Measurements from ENCODE around the gene FARP1.

The FARP1 gene

DNA sequence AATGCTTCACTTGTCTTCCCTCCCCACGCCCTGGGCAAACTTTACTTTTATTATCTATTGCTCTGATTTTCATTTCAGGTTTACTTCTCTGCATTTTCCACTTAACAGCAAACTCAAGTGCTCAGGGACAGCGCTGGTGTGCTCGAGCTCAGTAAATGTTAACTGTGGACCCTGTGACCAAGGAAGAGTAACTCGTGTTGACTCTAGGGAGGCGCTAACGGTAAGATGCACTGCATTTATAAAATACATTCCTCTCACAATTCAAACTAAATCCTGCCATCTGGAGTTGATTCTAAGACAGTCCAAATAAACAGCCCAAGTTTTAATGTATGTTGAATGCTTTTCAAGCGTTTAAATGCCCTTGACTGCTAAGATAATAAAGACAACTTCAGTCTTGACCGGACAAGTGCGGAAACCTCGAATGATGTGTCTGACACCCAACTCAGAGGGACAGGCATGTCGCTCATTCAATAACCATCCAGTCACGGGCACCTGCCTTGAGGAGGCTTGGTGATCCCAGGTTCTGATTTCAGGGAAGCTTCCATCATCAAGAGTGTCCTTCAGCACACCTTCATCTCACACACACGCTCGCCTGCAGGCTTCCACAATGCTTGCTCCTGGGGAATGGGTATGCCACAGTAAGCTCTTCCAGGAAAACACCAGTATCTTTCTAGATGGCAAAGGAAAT is 340.9 kb downstream of the FARP1 start:
- DNase-seq (ENCODE audit: low spot score): no peak

DNA sequence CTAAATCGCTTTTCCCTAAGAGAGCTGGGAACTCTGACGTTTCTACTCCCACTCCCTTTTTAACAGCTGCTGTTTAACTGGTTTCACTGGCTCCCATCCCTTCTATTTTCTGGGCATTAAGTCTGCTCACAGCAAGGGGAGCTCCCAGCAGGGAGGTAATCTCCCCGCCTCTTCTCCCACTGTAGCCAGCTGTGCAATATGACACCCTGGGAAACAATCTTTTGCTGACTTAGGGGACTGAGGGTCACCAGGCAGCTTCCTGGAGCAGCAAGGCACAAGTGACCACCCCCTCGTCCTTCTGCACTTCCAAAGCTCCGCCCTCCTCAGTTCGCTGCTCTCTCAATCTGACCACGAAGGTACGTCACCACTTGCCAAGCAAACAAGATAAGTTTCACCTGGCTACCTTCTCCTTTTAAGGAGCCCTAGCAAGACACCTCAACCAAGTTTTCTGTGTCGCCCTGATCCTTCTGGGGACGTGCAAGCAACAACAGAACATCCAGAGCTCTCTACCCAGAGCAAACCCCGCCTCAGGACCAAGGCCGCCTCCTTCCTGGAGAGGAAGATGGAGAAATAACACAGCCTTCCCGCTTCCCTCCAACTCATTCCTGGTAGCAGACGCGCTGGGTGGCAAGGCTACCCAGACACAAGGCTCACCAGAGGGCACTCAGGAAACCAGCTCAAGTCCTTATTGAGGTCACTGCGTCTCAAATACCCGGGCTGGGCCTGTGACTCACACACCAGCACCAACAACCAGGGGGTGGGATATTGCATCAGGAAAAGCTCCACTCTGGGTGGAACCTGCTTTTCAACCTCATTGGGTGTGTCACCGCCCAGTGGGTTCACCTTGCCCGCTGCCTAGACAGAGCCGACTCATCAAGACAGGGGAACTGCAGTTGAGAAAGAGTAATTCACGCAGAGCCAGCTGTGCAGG is 341.7 kb downstream of the FARP1 start:
- DNase-seq (ENCODE audit: low spot score): peak; percentile 76

DNA sequence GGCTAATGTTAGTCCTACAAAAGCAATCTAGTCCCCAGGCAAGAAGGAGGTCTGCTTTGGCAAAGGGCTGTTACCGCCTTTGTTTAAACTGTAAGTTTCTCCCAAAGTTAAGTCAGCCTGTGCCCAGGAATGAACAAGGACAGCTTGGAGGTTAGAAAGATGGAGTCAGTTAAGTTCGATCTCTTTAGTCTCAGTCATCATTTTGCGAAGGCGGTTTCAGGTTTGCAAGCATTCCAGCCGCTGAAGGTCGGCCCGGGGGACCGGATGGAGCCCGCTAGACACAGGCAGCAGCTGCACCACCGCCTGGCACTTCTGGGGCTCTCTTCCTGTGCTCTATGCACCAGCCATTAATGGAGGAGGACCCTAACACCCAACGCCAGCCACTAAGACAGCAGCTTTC is 342.7 kb downstream of the FARP1 start:
- DNase-seq (ENCODE audit: low spot score): no peak

DNA sequence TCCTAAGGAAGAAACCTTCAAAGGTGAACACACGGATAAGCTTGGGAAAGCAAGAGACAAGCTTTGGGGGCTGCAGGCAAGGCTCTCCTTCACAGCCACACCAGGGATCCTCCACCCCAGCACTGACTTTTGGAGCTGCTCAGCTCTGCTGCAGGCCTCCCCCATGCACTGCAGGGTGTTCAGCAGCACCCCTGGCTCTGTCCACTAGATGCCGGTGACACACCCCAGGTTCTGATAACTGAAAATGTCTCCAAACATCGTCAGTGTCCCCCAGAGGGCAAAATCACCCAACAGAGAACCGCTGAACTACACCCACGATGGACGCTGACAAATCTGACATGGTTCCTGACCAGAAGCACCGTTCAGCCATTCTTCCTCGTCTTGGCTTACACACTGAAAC is 343.5 kb downstream of the FARP1 start:
- DNase-seq (ENCODE audit: low spot score): no peak

GRCh38 chr13:98487016-98487415 is 344.1 kb downstream of the FARP1 start:
- DNase-seq (ENCODE audit: low spot score): no peak

GRCh38 chr13:98487522-98487921 is 344.6 kb downstream of the FARP1 start:
- DNase-seq (ENCODE audit: low spot score): no peak

GRCh38 chr13:98488736-98489135 is 345.8 kb downstream of the FARP1 start:
- DNase-seq (ENCODE audit: low spot score): no peak

DNA sequence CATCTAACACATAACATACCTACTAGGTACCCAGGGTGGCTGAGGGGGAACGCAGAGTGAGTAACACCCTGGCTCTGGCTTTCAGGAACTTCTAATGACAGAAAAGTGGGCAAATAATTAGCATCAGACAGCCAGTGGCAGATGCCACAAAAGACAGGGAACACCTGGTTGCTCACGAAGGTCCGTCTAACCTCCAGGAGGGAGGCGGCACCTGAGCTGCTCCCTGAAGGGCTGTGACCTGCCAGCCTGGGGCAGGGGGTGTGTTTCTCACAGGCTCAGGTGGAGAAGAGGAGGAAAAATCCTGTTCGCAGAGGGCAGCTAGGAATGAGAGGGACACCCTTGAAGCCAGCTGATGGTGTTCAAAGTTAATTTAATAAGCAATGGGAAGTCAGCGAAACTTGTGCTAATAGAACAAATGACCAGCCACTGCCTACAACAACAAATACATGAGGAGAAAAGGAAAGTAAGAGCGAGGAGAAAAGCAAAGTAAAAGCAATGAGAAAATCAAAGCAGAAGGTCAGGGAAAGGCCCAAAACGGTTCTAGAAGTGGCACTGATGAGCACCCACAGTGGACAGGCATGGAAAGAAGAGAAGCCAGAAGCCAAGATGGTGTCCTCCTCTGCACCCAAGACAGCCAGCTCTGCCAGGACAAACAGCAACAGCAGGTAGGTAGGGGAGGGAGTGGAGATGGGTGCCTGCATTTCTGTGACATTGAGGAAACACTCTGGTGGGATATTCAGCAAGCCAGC is 346.7 kb downstream of the FARP1 start:
- DNase-seq (ENCODE audit: low spot score): no peak

DNA sequence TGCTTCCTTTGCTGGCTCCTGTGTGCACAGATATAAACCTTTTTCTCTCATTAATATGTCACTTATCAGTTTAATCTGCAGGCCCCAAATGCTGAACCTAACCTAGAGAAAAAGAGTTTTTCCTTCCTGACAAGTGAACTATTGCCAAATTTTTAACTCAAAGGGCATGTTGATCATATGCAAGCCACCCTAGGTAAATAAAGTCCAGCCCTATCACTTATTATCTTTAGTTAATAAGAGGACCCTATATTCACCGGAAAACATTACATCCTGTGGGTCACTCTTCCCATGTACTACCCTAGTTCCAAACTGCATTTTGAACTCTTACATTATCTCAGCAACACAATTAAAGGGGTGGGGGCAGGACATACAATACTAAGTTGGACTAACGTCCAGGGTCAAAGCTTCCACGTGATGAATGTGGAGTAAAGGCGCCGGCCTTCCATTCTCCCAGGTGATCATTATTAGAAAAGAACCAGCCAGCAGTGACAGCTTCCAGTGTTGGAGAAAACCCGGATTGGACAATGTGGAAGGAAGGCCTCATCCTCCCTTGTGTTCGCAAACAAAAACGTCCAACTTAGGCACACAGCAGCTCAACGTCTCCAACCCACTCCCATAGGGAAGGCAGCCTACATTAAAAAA is 347.4 kb downstream of the FARP1 start:
- DNase-seq (ENCODE audit: low spot score): no peak

- no peak for DNase-seq (ENCODE audit: low spot score)
Observed at GRCh38 chr13:98490866-98491265, 348.0 kb downstream of the FARP1 start.

- no peak for DNase-seq (ENCODE audit: low spot score)
Observed at GRCh38 chr13:98492335-98493041, 349.6 kb downstream of the FARP1 start.

GRCh38 chr13:98493042-98493712 is 350.3 kb downstream of the FARP1 start:
- no peak for DNase-seq (ENCODE audit: low spot score)

- no peak for DNase-seq (ENCODE audit: low spot score)
Observed at GRCh38 chr13:98494769-98495168, 351.9 kb downstream of the FARP1 start.

DNA sequence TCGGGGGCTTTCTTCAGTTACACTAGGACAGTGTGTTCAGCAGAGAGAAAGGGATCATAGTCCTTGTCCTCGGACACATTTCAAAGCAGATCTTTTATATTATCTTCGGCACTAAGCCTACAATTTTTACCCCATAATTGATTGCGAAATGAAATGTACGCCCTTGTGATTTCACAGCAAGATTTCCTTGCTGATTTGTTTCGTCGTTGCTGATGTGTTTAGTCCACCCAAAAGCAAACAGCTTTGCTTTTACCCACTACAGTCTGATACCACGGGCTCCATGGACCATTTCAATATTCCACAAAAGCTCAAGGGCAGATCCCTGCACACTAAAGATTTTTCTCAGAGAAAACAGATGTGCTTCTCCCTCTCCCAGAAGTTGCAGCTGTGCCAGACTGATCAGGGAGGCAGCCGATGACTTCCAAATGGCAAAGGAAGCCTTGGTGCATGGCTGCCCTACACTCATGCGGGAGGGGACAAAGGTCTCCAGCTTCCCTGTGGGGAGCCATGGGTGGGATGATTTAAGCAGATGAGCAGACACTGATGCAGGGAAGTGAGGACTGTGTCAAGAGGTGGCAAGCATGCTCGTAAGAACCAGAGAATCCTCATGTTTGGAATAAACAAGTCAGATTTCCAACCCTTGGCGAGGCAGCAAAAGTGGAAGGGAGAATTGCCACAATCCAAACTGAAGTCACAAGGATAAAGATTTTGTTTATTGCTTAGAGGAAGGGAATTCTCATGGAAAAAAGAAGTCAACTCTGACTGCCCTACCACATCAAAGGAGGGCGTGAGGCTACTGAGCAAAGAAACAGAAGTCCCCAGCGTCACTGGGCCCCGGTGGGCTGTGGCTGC is 353.0 kb downstream of the FARP1 start:
- DNase-seq (ENCODE audit: low spot score): no peak

GRCh38 chr13:98496479-98496791 is 353.5 kb downstream of the FARP1 start:
- DNase-seq (ENCODE audit: low spot score): no peak

DNA sequence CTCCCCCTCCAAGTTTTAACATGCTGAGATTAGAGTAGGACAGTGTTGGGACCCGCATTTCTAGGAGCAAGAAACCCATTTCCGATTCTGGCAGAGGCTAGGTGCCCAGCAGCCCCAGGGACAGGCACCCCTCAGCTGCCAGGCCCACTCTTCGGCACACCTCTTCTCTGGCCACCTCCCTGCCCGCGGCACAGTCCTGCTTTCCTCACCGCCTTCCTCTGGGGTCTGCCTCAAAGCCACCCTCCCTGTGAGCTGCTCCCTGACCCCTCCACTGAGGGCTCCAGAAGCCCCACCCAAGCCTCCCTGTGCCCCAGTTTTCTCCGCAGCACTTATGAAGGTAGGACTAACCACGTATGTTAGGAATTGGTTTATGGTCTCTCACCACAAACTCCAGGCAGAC is 354.1 kb downstream of the FARP1 start:
- DNase-seq (ENCODE audit: low spot score): no peak

- DNase-seq (ENCODE audit: low spot score): no peak
Observed at GRCh38 chr13:98500963-98501421, 358.1 kb downstream of the FARP1 start.

DNA sequence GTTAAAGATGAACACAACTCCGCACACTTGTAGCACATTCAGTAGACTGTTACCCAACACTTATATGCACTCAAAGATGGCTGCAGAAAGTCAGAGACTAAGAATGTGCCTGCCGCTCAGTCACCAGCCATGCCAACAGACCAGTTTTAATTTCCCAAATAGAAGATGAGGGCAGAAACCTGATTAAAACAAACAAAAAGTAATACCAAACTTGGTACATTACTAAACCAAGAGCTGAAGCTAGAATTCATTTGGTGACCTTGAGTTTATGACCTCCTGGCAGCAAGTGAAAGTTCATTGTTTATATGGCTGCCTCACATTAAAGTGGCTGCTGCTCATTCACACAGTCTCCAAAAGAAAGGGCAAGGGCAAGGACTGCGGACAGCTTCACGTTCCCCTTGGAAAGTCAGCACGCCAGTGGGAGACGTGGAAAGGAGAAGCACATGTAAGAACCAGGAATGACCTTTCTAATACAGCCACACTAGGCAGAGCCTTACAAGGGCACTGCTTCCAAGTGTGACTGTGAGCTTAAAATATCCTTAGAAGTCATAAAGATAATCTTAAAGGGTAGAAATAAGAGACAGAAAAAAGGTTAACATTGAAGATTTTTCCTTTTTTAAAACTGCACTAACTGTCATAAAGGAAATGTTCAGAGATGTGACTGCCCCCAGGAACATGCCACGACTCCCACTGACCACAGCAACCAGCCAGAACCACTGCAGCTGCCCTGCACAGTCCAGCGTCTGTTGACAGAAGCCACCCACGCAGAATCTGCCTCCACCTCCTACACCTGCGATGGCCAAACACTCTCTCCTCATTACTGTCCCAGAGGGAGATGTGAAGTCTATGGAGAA is 360.5 kb downstream of the FARP1 start:
- DNase-seq (ENCODE audit: low spot score): no peak

GRCh38 chr13:98504029-98504351 is 361.1 kb downstream of the FARP1 start:
- no peak for DNase-seq (ENCODE audit: low spot score)
